HG03460 (cell line): ENCODE measurements around the gene ZNF577.
"Not testable (repeated sequence)": the region's sequence is repeated elsewhere in the genome, so short reads cannot be mapped to it uniquely, and the experiment has no call there.

Experiments
- ATAC-seq: cut with Tn5 transposase; IDR thresholded peaks from one replicate; pipeline ENCODE4 v1.9.1; 2021; ENCODE audit not compliant: unreplicated experiment

ZNF577 gene

GRCh38 chr19:51887522-51888498 lies at the start of gene ZNF577:
TSS of gene ZNF577 (minus strand) at chr19:51887951. CDS start at chr19:51880382, 7,569 bp downstream.
- ATAC-seq = no peak

GRCh38 chr19:51931921-51932320 lies 44.2 kb upstream of the ZNF577 start:
- no peak for ATAC-seq

GRCh38 chr19:51927859-51928258 lies 40.1 kb upstream of the ZNF577 start:
- no peak for ATAC-seq

GRCh38 chr19:51926784-51927741 lies 39.3 kb upstream of the ZNF577 start, which contains the start of gene ZNF613:
TSS of gene ZNF613 (plus strand) at chr19:51927472. CDS start at chr19:51936221, 8,749 bp downstream.
- peak; percentile 81 for ATAC-seq

GRCh38 chr19:51926426-51926783 lies 38.7 kb upstream of the ZNF577 start:
- no peak for ATAC-seq

GRCh38 chr19:51921949-51922348 lies 34.2 kb upstream of the ZNF577 start:
- no peak for ATAC-seq

- ATAC-seq = no peak
Observed at GRCh38 chr19:51919606-51920005, 31.9 kb upstream of the ZNF577 start.

GRCh38 chr19:51916167-51916566 lies 28.4 kb upstream of the ZNF577 start:
- no peak for ATAC-seq

- ATAC-seq = no peak
Observed at GRCh38 chr19:51915324-51915867, 27.6 kb upstream of the ZNF577 start.

GRCh38 chr19:51907981-51908380 lies 20.2 kb upstream of the ZNF577 start:
- not testable (repeated sequence) for ATAC-seq

- ATAC-seq = not testable (repeated sequence)
Observed at GRCh38 chr19:51906108-51906507, 18.4 kb upstream of the ZNF577 start.

- not testable (repeated sequence) for ATAC-seq
Observed at GRCh38 chr19:51905639-51906038, 17.9 kb upstream of the ZNF577 start.

- no peak for ATAC-seq
Observed at GRCh38 chr19:51905206-51905605, 17.5 kb upstream of the ZNF577 start.

- peak; percentile 68 for ATAC-seq
Observed at GRCh38 chr19:51904331-51905165, 16.8 kb upstream of the ZNF577 start, which contains the start of gene ZNF649. TSS of gene ZNF649 (minus strand) at chr19:51905017. CDS start at chr19:51900107, 4,910 bp downstream.

- ATAC-seq = no peak
Observed at GRCh38 chr19:51903192-51903591, 15.4 kb upstream of the ZNF577 start.

GRCh38 chr19:51901860-51902259 lies 14.1 kb upstream of the ZNF577 start:
- ATAC-seq = no peak

- no peak for ATAC-seq
Observed at GRCh38 chr19:51891193-51891747, 3.5 kb upstream of the ZNF577 start.

GRCh38 chr19:51889934-51890333 lies 2.2 kb upstream of the ZNF577 start:
- no peak for ATAC-seq

- no peak for ATAC-seq
Observed at GRCh38 chr19:51884713-51885112, 3.0 kb downstream of the ZNF577 start.

- no peak for ATAC-seq
Observed at GRCh38 chr19:51882518-51882917, 5.2 kb downstream of the ZNF577 start.
